Amniotic epithelial cell (primary cell): ENCODE results near the gene ADGRE3.

Source experiments
- DNase-seq: peaks from one replicate; pipeline ENCODE4 v3.0.0-alpha.2; 2010; ENCODE audit warnings: low read depth

ADGRE3 gene

GRCh38 chr19:14674764-14675163 lies at the start of gene ADGRE3:
ADGRE3 (minus strand) TSS chr19:14674844; CDS start chr19:14674770, 74 bp downstream.
- DNase-seq = no peak

GRCh38 chr19:14722127-14722526 lies 47.5 kb upstream of the ADGRE3 start:
- DNase-seq = no peak

GRCh38 chr19:14719162-14719561 lies 44.5 kb upstream of the ADGRE3 start:
- DNase-seq = no peak

- peak; percentile 16 for DNase-seq
Measured at GRCh38 chr19:14718522-14719116, 44.0 kb upstream of the ADGRE3 start.

- DNase-seq = no peak
Measured at GRCh38 chr19:14715841-14716240, 41.2 kb upstream of the ADGRE3 start.

GRCh38 chr19:14704450-14704849 lies 29.8 kb upstream of the ADGRE3 start:
- DNase-seq = no peak

- no peak for DNase-seq
Measured at GRCh38 chr19:14703833-14704232, 29.2 kb upstream of the ADGRE3 start.

GRCh38 chr19:14700711-14701375 lies 26.2 kb upstream of the ADGRE3 start:
- DNase-seq = no peak

- DNase-seq = no peak
Measured at GRCh38 chr19:14699641-14700040, 25.0 kb upstream of the ADGRE3 start.

GRCh38 chr19:14695471-14695870 lies 20.8 kb upstream of the ADGRE3 start:
- DNase-seq = no peak

- no peak for DNase-seq
Measured at GRCh38 chr19:14694641-14695266, 20.1 kb upstream of the ADGRE3 start.

- peak; percentile 79 for DNase-seq
Measured at GRCh38 chr19:14689598-14690503, 15.2 kb upstream of the ADGRE3 start, which contains the start of gene ZNF333. ZNF333 (plus strand) TSS chr19:14690048; CDS start chr19:14693492, 3,444 bp downstream.

- peak; percentile 26 for DNase-seq
Measured at GRCh38 chr19:14686411-14686810, 11.8 kb upstream of the ADGRE3 start.

- no peak for DNase-seq
Measured at GRCh38 chr19:14683439-14683838, 8.8 kb upstream of the ADGRE3 start.

GRCh38 chr19:14682084-14682483 lies 7.4 kb upstream of the ADGRE3 start:
- no peak for DNase-seq

- DNase-seq = no peak
Measured at GRCh38 chr19:14678199-14678598, 3.6 kb upstream of the ADGRE3 start.

- DNase-seq = no peak
Measured at GRCh38 chr19:14677464-14677863, 2.8 kb upstream of the ADGRE3 start.

GRCh38 chr19:14676762-14677161 lies 2.1 kb upstream of the ADGRE3 start:
- DNase-seq = no peak

GRCh38 chr19:14673088-14673487 lies 1.6 kb downstream of the ADGRE3 start:
- no peak for DNase-seq

GRCh38 chr19:14672188-14672872 lies 2.3 kb downstream of the ADGRE3 start:
- no peak for DNase-seq

GRCh38 chr19:14670408-14670807 lies 4.2 kb downstream of the ADGRE3 start:
- DNase-seq = no peak

GRCh38 chr19:14669940-14670339 lies 4.7 kb downstream of the ADGRE3 start:
- DNase-seq = no peak
